HG03342 (cell line): ENCODE measurements around the gene SRCAP.
"Not testable (repeated sequence)": the region's sequence is repeated elsewhere in the genome, so short reads cannot be mapped to it uniquely, and the experiment has no call there.

Experiments
- ATAC-seq: cut with Tn5 transposase; IDR thresholded peaks from one replicate; pipeline ENCODE4 v1.9.1; 2021; ENCODE audit warnings: mild to moderate bottlenecking, moderate library complexity; ENCODE audit not compliant: unreplicated experiment

SRCAP gene

GRCh38 chr16:30697264-30698138, 1.5 kb upstream of the SRCAP start:
- peak; percentile 82 for ATAC-seq

- peak; percentile 59 for ATAC-seq
Measured at GRCh38 chr16:30698139-30698815, 694 bp upstream of the SRCAP start.

GRCh38 chr16:30699615-30700099, 686 bp downstream of the SRCAP start:
- no peak for ATAC-seq

- no peak for ATAC-seq
Measured at GRCh38 chr16:30700491-30700890, 1.5 kb downstream of the SRCAP start.

- ATAC-seq, result no peak
Measured at GRCh38 chr16:30700971-30701370, 2.0 kb downstream of the SRCAP start.

- not testable (repeated sequence) for ATAC-seq
Measured at GRCh38 chr16:30703071-30703470, 4.1 kb downstream of the SRCAP start.

GRCh38 chr16:30703971-30704370, 5.0 kb downstream of the SRCAP start:
- ATAC-seq, result no peak

GRCh38 chr16:30706046-30706445, 7.1 kb downstream of the SRCAP start:
- no peak for ATAC-seq

- ATAC-seq, result no peak
Measured at GRCh38 chr16:30710971-30711370, 12.0 kb downstream of the SRCAP start.

GRCh38 chr16:30711712-30712111, 12.7 kb downstream of the SRCAP start:
- ATAC-seq, result no peak

- no peak for ATAC-seq
Measured at GRCh38 chr16:30715750-30716445, 16.9 kb downstream of the SRCAP start.

- ATAC-seq, result no peak
Measured at GRCh38 chr16:30720086-30720485, 21.1 kb downstream of the SRCAP start.

GRCh38 chr16:30720694-30721093, 21.7 kb downstream of the SRCAP start:
- no peak for ATAC-seq

GRCh38 chr16:30721167-30721566, 22.2 kb downstream of the SRCAP start:
- ATAC-seq, result no peak

GRCh38 chr16:30721606-30722005, 22.6 kb downstream of the SRCAP start:
- ATAC-seq, result no peak

GRCh38 chr16:30722443-30722842, 23.5 kb downstream of the SRCAP start:
- no peak for ATAC-seq

GRCh38 chr16:30722916-30723315, 23.9 kb downstream of the SRCAP start:
- ATAC-seq, result no peak

GRCh38 chr16:30723725-30724355, 24.9 kb downstream of the SRCAP start:
- ATAC-seq, result no peak

- no peak for ATAC-seq
Measured at GRCh38 chr16:30724641-30725417, 25.9 kb downstream of the SRCAP start.

- no peak for ATAC-seq
Measured at GRCh38 chr16:30725418-30725792, 26.4 kb downstream of the SRCAP start.
